Mesendoderm (in vitro differentiated cells): ENCODE data around the gene PRDM1.

Experiments used
- DNase-seq: peaks from one replicate; pipeline ENCODE4 v3.0.0; 2013
- H2AK5ac ChIP-seq: 2 replicates; pipeline ENCODE4 v1.6.1; 2013; ENCODE audit warnings: low read length, inconsistent platforms
- H2BK120ac ChIP-seq: 2 replicates; pipeline ENCODE4 v1.6.1; 2013; ENCODE audit warnings: low read depth, mild to moderate bottlenecking, low read length, moderate library complexity, mixed read lengths
- H2BK15ac ChIP-seq: replicated peaks from 2 replicates; pipeline ENCODE4 v1.6.1; 2013; ENCODE audit warnings: low read depth, mild to moderate bottlenecking, moderate library complexity
- H2BK5ac ChIP-seq: 2 replicates; pipeline ENCODE4 v1.6.1; 2013; ENCODE audit warnings: low read length, inconsistent platforms
- H3K18ac ChIP-seq: 2 replicates; pipeline ENCODE4 v1.6.1; 2013; ENCODE audit warnings: mild to moderate bottlenecking, low read length, mixed read lengths
- H3K23ac ChIP-seq: one replicate; pipeline ENCODE4 v1.6.1; 2013; ENCODE audit warnings: low read length
- H3K27ac ChIP-seq: 2 replicates; pipeline ENCODE4 v1.5.1; 2013; ENCODE audit warnings: low read depth, mild to moderate bottlenecking, inconsistent platforms, low read length, moderate library complexity
- H3K27me3 ChIP-seq: 2 replicates; pipeline ENCODE4 v1.6.1; 2013; ENCODE audit warnings: low read length, control low read depth, mild to moderate bottlenecking, inconsistent platforms; ENCODE audit not compliant: insufficient read depth, poor library complexity
- H3K36me3 ChIP-seq: 2 replicates; pipeline ENCODE4 v1.6.1; 2013; ENCODE audit warnings: low read length, inconsistent platforms; ENCODE audit not compliant: control insufficient read depth, insufficient read depth
- H3K4ac ChIP-seq: one replicate; pipeline ENCODE4 v1.6.1; 2013; ENCODE audit warnings: low read depth, mild to moderate bottlenecking, low read length, moderate library complexity
- H3K4me1 ChIP-seq: 2 replicates; pipeline ENCODE4 v1.6.1; 2013; ENCODE audit warnings: low read depth, low read length, inconsistent platforms; ENCODE audit not compliant: control insufficient read depth
- H3K4me2 ChIP-seq: 2 replicates; pipeline ENCODE4 v1.6.1; 2013; ENCODE audit warnings: low read length
- H3K4me3 ChIP-seq: 2 replicates; pipeline ENCODE4 v1.5.1; 2013; ENCODE audit warnings: mild to moderate bottlenecking, low read length
- H3K56ac ChIP-seq: one replicate; pipeline ENCODE4 v1.6.1; 2013; ENCODE audit warnings: low read length
- H3K79me1 ChIP-seq: 2 replicates; pipeline ENCODE4 v1.6.1; 2013; ENCODE audit warnings: low read length, inconsistent platforms
- H3K79me2 ChIP-seq: 2 replicates; pipeline ENCODE4 v1.6.1; 2013; ENCODE audit warnings: mild to moderate bottlenecking, low read length; ENCODE audit not compliant: control insufficient read depth, insufficient read depth
- H3K9ac ChIP-seq: 2 replicates; pipeline ENCODE4 v1.6.1; 2013; ENCODE audit warnings: low read length, inconsistent platforms
- H4K5ac ChIP-seq: one replicate; pipeline ENCODE4 v1.6.1; 2013; ENCODE audit warnings: low read length
- H4K8ac ChIP-seq: one replicate; pipeline ENCODE4 v1.6.1; 2013; ENCODE audit warnings: low read depth, mild to moderate bottlenecking, control low read depth, low read length, moderate library complexity
- WGBS: extraction: QIAGEN DNeasy Blood & Tissue Kit; methylation state at CpG from one replicate; pipeline ENCODE4 v1.1.7; 2013; ENCODE audit warnings: low lambda C conversion rate, missing lambda C conversion rate; ENCODE audit not compliant: insufficient coverage; ENCODE audit errors: extremely low coverage; 5-methylcytosine and 5-hydroxymethylcytosine counted together

The PRDM1 gene

DNA sequence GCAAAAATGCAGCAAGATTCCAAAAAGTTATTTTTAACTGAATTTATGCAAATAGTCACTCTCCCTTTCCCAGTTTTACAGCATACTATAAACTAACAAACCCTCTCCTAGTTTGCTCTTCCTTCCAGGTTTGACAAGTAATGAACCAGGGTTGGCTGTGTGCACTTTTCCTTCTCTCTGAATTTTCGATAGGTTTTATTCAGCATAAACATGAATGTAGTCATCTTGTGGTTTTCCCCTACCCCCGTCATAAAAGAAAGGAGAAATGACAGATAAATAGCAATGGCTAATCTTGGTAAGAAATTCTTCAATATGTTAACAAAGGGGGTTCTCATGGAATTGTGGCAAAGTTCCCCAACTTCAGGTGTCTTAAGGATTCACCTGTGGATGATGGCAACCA, 26.3 kb downstream of the PRDM1 start:
- no peak overlapping the region for H3K4me3 ChIP-seq
- H3K27me3 ChIP-seq, result no peaks in the 10 kb centered on the region
- H3K9ac ChIP-seq, result no peak overlapping the region
- no peak overlapping the region for H3K18ac ChIP-seq
- no peak for DNase-seq
- no peak overlapping the region for H4K8ac ChIP-seq
- H2BK5ac ChIP-seq, result no peak overlapping the region
- no peaks in the 10 kb centered on the region for H3K36me3 ChIP-seq
- H3K56ac ChIP-seq, result no peak overlapping the region
- no peak overlapping the region for H3K27ac ChIP-seq
- no peak overlapping the region for H2AK5ac ChIP-seq
- H3K23ac ChIP-seq, result no peak overlapping the region
- H3K79me1 ChIP-seq, result no peaks in the 10 kb centered on the region
- WGBS, result no CpG with 5 or more reads among the region's 2 CpGs
- no peaks in the 10 kb centered on the region for H3K79me2 ChIP-seq
- no peak overlapping the region for H3K4ac ChIP-seq
- no peak overlapping the region for H2BK120ac ChIP-seq
- no peak overlapping the region for H3K4me2 ChIP-seq
- H2BK15ac ChIP-seq, result no peak overlapping the region
- no peaks in the 10 kb centered on the region for H3K4me1 ChIP-seq
- H4K5ac ChIP-seq, result no peak overlapping the region

GRCh38 chr6:106113256-106113959, 27.3 kb downstream of the PRDM1 start:
- H3K9ac ChIP-seq, result no peak overlapping the region
- no peak overlapping the region for H2BK15ac ChIP-seq
- H3K27ac ChIP-seq, result no peak overlapping the region
- H2BK5ac ChIP-seq, result no peak overlapping the region
- H3K18ac ChIP-seq, result no peak overlapping the region
- no peaks in the 10 kb centered on the region for H3K4me1 ChIP-seq
- DNase-seq, result no peak
- no peak overlapping the region for H3K4me3 ChIP-seq
- H4K8ac ChIP-seq, result no peak overlapping the region
- H2AK5ac ChIP-seq, result no peak overlapping the region
- no peaks in the 10 kb centered on the region for H3K36me3 ChIP-seq
- H3K79me2 ChIP-seq, result no peaks in the 10 kb centered on the region
- no peak overlapping the region for H2BK120ac ChIP-seq
- no peak overlapping the region for H3K23ac ChIP-seq
- H3K27me3 ChIP-seq, result no peaks in the 10 kb centered on the region
- no CpG with 5 or more reads among the region's 10 CpGs for WGBS
- no peak overlapping the region for H3K4me2 ChIP-seq
- no peak overlapping the region for H3K4ac ChIP-seq
- H3K56ac ChIP-seq, result no peak overlapping the region
- no peaks in the 10 kb centered on the region for H3K79me1 ChIP-seq
- H4K5ac ChIP-seq, result no peak overlapping the region

DNA sequence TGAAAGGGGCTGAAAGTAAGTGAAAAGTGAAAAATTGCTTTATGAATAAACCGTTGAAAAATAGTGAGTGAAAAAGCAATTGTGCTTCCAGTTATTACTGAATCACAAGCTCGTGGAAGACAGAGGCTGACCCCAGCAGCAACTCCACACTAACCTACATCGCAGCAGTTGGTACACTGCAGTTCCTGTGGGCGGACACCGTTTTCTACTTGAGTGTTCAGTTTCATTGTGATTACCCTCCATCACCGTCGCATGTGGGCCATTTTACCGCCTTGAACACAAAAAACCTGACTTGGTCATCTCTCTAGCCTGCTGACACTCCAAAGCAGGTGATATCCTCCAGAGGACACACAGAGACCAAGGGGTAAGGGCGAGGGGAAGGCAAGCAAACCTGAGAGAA, 28.4 kb downstream of the PRDM1 start:
- Histone ChIP-seq H3K27ac (no peak overlapping the region), H3K36me3 (no peaks in the 10 kb centered on the region), H3K4me1 (no peaks in the 10 kb centered on the region), H3K27me3 (no peaks in the 10 kb centered on the region), H2AK5ac (no peak overlapping the region), H4K8ac (no peak overlapping the region), H3K4me3 (no peak overlapping the region), H4K5ac (no peak overlapping the region), H2BK15ac (no peak overlapping the region), H3K79me2 (no peaks in the 10 kb centered on the region), H3K4ac (no peak overlapping the region), H2BK120ac (no peak overlapping the region), H3K18ac (no peak overlapping the region), H3K56ac (no peak overlapping the region), H3K79me1 (no peaks in the 10 kb centered on the region), H2BK5ac (no peak overlapping the region), H3K23ac (no peak overlapping the region), H3K9ac (no peak overlapping the region), H3K4me2 (no peak overlapping the region)
- DNase-seq, result no peak
- no CpG with 5 or more reads among the region's 9 CpGs for WGBS

GRCh38 chr6:106115286-106115685, 29.1 kb downstream of the PRDM1 start:
- H4K8ac ChIP-seq, result no peak overlapping the region
- WGBS, result no CpG with 5 or more reads among the region's 5 CpGs
- no peak overlapping the region for H2BK15ac ChIP-seq
- no peak overlapping the region for H2AK5ac ChIP-seq
- no peak overlapping the region for H2BK120ac ChIP-seq
- no peak overlapping the region for H3K18ac ChIP-seq
- no peaks in the 10 kb centered on the region for H3K36me3 ChIP-seq
- H3K79me1 ChIP-seq, result no peaks in the 10 kb centered on the region
- no peak for DNase-seq
- no peak overlapping the region for H3K4ac ChIP-seq
- no peak overlapping the region for H2BK5ac ChIP-seq
- no peak overlapping the region for H4K5ac ChIP-seq
- no peak overlapping the region for H3K23ac ChIP-seq
- H3K56ac ChIP-seq, result no peak overlapping the region
- H3K4me1 ChIP-seq, result no peaks in the 10 kb centered on the region
- no peaks in the 10 kb centered on the region for H3K79me2 ChIP-seq
- no peaks in the 10 kb centered on the region for H3K27me3 ChIP-seq
- no peak overlapping the region for H3K4me2 ChIP-seq
- no peak overlapping the region for H3K4me3 ChIP-seq
- no peak overlapping the region for H3K27ac ChIP-seq
- no peak overlapping the region for H3K9ac ChIP-seq

DNA sequence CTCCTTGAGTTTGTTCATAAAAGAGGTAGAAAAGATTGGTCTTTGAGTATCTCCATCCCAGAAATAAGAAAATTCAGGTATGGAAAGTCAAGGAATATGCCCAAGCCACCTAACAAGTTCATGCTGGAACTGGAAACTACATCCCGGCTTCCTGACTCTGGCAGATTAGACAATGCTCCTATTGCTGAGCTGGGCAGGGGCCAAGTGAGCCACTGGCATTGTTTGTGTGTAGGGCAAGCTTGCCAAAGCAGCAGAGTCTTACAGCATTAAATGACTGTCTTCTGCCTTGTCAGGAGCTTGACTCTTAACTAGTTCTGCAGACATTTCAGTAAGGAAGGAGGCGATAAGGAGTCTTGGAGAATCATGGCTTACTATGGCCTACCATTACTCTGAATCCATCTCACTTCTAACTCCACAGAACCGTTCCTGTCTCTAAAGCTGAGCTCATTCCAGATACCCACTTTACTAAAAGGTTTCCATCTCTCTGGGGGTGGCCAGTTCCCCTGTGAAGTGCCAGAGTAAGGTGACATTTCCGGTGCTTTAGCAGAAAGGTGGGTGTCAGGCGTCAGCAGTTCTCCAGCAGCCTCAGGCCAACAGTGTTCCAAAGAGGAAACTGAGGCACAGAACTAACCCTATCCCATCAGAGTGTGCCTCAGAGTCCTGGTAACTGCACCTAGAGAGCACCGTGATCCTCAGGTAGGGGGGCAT, 30.1 kb downstream of the PRDM1 start:
- Histone ChIP-seq H3K4me2 (no peak overlapping the region), H2AK5ac (no peak overlapping the region), H3K36me3 (no peaks in the 10 kb centered on the region), H3K56ac (no peak overlapping the region), H2BK15ac (no peak overlapping the region), H3K79me2 (no peaks in the 10 kb centered on the region), H3K79me1 (no peaks in the 10 kb centered on the region), H4K8ac (no peak overlapping the region), H3K4me1 (no peaks in the 10 kb centered on the region), H3K9ac (no peak overlapping the region), H3K27me3 (no peaks in the 10 kb centered on the region), H4K5ac (no peak overlapping the region), H3K23ac (no peak overlapping the region), H2BK120ac (no peak overlapping the region), H3K27ac (no peak overlapping the region), H2BK5ac (no peak overlapping the region), H3K4me3 (no peak overlapping the region), H3K4ac (no peak overlapping the region), H3K18ac (no peak overlapping the region)
- DNase-seq, result no peak
- WGBS, result no CpG with 5 or more reads among the region's 6 CpGs
